Hematopoietic multipotent progenitor cell treated with erythropoietin and hydrocortisone succinate and interleukin-3 and kit ligand, for 15 days (in vitro differentiated cells): ENCODE data around the gene PGM2L1.
"Not testable (repeated sequence)": the region's sequence is repeated elsewhere in the genome, so short reads cannot be mapped to it uniquely, and the experiment has no call there.

ENCODE experiments used
- DNase-seq: peaks from one replicate; pipeline ENCODE4 v3.0.0-alpha.2; 2015; ENCODE audit warnings: low spot score

The PGM2L1 gene

GRCh38 chr11:74400606-74401005 lies 2.4 kb upstream of the PGM2L1 start:
- DNase-seq: no peak

GRCh38 chr11:74397501-74398243 lies 561 bp downstream of the PGM2L1 start:
- DNase-seq: peak; percentile 53

GRCh38 chr11:74392256-74392655 lies 6.0 kb downstream of the PGM2L1 start:
- no peak for DNase-seq

- no peak for DNase-seq
Observed at GRCh38 chr11:74391193-74391592, 7.0 kb downstream of the PGM2L1 start.

DNA sequence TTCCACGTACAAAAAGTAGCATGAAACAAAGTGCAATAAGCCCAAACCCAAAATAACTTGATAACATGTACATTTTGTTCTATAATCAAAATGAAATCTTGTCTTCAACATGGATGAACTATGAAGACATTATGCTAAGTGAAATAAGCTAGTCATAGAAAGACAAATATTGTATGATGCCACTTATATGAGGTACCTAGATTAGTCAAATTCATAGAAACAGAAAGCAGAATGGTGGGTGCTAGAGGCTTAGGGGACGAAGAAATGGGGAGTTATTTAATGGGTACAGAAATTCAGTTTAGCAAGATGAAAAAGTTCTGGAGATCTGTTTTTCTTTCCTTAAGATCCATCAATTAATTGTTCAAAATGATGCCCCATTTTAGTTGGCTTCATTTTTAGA lies 7.5 kb downstream of the PGM2L1 start:
- no peak for DNase-seq

DNA sequence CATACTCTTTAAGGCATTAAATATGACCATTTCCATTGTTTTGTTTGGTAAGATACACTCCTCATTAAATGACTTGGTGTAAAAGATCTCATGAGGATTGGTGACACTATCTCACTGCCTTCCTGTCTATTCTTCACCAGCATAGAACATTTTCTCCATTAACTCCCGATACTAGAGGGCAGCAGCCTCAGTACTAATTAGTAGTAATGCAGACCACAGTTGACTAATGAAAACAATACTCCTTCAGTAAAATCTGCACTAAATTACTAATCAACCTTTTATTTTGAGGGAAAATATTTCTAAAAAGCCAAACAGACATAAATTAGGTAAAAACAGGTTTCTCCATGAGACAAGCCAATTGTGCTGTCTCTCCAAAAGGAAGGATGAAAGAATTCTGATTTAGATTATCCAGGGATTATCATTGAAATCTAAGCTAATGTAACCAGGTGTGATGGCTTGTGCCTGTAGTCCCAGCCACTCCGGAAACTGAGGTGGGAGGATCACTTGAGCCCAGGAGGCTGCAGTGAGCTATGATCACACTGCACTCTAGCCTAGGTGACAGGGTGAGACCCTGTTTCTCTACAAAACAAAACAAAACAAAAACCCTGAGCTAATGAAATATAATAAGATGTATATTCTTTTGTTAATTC lies 9.4 kb downstream of the PGM2L1 start:
- DNase-seq: peak; percentile 84

GRCh38 chr11:74384641-74385040 lies 13.6 kb downstream of the PGM2L1 start:
- no peak for DNase-seq

GRCh38 chr11:74380746-74381439 lies 17.3 kb downstream of the PGM2L1 start:
- no peak for DNase-seq

- no peak for DNase-seq
Observed at GRCh38 chr11:74377689-74378088, 20.5 kb downstream of the PGM2L1 start.

DNA sequence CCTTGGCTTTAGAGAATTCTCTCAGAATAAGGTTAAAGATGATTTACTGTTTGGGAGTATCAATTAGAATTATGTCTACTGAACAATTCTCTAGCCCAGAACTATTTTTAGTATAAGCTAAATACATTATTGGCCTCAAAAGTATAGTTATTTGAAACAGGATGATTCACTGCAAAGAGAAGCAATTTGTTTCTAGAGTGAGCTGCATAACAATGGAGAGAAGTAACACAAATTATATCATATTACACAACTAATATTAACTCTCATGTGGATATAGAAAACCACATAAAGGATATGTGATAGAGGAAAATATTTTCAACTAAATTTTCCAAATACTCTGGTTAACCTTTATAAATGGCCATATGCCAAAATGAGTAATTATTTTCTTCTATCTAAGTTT lies 24.9 kb downstream of the PGM2L1 start:
- no peak for DNase-seq

DNA sequence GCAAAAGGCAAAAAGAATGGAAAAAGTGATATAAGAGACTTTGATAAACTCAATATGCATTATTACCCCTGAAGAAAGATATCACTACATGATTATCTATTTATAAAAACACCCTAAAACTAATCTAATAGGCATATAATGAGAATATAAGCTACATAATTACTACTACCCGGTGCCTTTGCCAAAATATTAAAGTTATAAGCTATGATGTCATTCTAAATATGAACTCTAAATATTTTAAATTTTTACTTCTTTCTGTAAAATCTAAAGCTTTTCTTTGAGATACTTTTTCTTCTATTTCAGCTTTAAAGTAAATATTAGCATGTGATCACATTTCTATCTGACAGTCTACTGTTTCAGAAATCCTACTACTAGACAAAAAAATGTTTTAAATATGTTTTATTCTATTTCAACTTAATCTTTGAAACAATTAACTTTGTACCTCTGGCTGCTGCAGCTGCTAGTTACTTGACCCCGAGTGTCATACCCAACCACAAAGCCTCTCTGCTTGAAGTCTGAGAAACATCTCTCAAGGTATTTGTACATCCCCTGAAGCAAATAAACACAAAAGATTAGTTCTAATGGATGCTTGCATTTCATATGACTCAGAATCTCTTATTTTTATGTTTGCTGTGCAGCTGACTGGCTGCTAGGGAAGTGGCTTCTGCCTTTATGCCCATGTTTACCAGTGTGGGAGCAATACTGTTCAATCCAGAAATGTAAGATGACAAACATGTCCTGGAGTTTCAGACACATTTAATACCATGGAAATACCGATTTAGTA lies 26.8 kb downstream of the PGM2L1 start:
- no peak for DNase-seq

- DNase-seq: no peak
Observed at GRCh38 chr11:74370123-74370522, 28.1 kb downstream of the PGM2L1 start.

DNA sequence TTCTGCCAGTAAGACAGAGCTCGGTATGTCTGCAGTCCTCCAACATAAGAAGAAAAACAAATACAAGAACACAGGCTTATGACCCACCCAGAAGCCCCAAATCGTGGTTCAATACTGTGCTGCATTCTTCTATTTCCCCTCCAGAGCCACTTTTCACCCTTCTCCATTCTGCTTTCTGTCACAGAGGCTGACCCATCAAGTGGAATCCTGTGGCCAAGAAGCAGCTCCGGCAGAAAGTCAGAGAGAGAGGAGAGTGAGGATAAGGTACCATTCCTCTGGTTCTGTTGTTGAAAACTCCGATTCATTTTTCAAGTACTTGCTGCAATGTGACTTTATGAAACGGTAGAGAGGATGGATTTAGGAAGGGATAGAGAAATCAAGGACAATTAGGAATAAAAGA lies 30.4 kb downstream of the PGM2L1 start:
- DNase-seq: no peak

DNA sequence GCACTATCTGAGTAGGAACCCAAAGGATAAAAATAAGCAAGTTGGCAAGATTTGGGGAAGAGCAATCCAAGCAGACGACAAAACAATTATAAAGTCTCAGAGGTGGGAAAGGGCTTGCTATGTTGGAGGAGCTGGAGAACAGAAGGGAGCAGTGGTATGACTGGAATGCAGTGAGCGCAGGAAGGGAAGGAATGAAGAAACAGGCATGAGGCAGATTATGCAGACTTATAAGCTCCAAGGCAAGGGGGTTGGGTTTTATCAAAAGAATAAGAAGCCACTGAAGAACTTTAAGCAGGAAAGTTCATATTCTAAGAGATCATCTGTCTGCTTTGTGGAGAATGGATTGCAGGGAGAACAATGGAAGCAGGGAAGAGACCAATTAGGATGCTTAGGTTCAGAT lies 31.7 kb downstream of the PGM2L1 start:
- no peak for DNase-seq

- DNase-seq: not testable (repeated sequence)
Observed at GRCh38 chr11:74365805-74366204, 32.4 kb downstream of the PGM2L1 start.

DNA sequence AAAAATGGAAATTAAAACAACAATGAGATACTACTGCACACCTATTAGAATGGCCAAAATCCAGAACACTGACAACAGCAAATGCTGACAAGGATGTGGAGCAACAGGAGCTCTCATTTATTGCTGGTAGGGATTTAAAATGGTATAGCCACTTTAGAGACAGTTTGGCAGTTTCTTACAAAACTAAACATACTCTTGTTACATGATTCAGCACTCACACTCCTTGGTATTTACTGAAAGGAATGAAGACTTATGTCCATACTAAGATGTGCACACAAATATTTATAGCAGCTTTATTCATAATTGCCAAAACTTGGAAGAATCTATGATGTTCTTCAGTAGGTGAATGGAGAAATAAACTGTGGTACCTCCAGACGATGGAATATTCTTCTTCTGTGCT lies 40.8 kb downstream of the PGM2L1 start:
- DNase-seq: no peak

- no peak for DNase-seq
Observed at GRCh38 chr11:74355626-74356025, 42.6 kb downstream of the PGM2L1 start.

- no peak for DNase-seq
Observed at GRCh38 chr11:74354036-74354435, 44.2 kb downstream of the PGM2L1 start.

DNA sequence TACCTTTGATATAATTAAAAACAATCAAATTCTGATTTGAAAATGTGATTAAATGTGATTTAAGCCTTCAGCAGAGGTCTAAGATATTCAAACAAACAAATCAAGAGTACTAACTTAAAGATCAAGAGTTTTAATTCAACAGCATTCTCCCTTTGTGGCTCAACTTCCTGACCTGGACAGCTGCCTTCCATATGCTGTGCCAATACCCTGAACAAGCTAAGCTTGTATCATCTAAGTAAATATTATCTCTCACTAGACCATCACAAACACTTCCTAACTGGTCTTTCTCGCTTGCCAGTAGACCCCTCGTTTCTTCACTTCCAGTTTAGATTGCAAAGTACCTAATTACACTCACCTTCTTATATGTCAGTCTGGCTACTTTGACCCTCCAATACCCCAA lies 50.9 kb downstream of the PGM2L1 start:
- DNase-seq: no peak

GRCh38 chr11:74345420-74345819 lies 52.8 kb downstream of the PGM2L1 start:
- DNase-seq: no peak

DNA sequence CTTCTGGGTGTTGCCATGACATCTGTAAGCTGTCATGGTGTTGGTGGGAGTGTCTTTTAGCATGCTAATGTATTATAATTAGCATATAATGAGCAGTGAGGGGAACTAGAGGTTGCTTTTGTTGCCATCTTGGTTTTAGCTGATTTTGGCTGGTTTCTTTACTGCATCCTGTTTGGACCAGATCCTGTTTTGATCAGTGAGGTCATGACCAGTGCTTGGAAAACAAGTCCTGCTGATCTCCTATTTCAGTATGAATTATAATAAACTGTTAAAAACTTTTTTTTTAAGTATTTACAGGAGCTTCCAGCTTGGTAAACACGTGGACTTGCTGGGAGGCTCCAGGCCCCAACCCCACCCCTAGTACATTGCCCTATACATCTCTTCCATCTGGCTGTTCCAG lies 56.3 kb downstream of the PGM2L1 start:
- DNase-seq: no peak

DNA sequence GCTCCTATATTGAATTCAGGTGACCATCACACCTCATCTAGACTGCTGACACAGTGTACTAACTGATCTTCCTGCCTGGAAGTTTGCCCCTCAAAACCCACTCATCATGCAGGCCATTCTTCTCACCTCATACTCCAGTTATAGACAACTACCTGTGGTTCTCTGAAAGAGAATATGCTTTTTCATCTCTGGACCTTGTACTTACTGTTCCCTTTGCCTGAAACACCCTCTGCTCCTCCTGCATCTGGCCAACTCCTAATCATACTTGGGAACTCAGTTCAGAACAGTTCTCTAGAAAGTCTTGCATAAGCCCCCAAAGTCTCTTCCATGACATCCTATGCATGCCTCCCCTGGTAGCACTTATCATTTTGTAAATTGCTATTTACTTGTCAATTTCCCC lies 58.6 kb downstream of the PGM2L1 start:
- DNase-seq: no peak

DNA sequence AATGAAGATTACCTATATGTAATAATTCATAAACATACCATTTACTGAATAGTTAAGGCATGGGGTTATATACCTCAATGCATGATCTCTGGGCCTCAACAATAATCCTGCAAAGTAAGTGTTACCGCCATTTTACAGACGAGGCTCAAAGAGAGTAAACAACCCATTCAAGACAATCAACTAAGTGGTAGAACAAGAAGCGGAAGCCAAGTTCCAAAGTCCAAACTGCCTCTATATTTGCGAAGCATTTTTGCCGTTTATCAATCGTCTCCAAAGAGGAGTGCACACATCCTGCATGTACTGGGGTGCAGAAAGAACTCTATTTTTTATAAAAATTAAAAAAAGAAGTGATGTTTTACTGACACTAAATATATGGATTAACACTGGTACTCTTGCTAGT lies 59.3 kb downstream of the PGM2L1 start:
- no peak for DNase-seq
